GM12875 (cell line): ENCODE data around the gene RPS5.

ENCODE experiments used
- H3K4me3 ChIP-seq: one replicate; pipeline ENCODE4 v1.5.1; 2011; ENCODE audit warnings: low read depth, low read length, control low read depth
- TF ChIP-seq, protein P1 (sequence below): IDR thresholded peaks from 2 replicates; pipeline ENCODE4 v1.5.1; 2011; ENCODE audit warnings: low read depth, mild to moderate bottlenecking, control low read depth, inconsistent platforms, low read length, moderate library complexity, borderline replicate concordance; ENCODE audit not compliant: insufficient read depth

The RPS5 gene

DNA sequence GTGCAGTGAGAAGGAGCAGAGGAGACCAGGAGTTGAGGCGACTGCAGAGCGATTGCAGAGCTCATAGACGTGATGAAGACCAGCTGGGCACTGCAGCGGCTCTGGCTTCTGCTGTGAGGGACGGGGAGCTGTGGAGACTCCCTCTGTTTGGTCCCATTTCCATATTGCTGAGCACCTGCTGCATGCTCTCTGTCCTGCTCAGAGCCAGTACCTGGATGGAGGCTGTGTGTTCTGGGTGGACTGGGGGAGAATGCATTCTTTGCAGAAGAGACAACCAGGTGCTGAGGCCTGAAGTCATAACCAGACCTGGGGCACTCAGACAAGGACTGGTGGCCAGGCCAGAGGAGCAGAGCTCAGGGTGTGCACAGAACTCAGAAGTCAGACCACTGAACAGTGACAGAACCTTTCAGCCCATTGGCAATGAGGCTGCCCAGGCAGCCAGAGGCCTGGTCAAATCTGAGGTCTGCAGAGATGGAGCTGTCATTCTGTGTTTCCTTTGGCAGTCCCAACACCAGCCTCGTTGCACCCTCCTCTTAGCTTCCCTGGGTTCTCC, 32.5 kb upstream of the RPS5 start:
- no peak overlapping the region for H3K4me3 ChIP-seq
- TF ChIP-seq, protein P1, sequence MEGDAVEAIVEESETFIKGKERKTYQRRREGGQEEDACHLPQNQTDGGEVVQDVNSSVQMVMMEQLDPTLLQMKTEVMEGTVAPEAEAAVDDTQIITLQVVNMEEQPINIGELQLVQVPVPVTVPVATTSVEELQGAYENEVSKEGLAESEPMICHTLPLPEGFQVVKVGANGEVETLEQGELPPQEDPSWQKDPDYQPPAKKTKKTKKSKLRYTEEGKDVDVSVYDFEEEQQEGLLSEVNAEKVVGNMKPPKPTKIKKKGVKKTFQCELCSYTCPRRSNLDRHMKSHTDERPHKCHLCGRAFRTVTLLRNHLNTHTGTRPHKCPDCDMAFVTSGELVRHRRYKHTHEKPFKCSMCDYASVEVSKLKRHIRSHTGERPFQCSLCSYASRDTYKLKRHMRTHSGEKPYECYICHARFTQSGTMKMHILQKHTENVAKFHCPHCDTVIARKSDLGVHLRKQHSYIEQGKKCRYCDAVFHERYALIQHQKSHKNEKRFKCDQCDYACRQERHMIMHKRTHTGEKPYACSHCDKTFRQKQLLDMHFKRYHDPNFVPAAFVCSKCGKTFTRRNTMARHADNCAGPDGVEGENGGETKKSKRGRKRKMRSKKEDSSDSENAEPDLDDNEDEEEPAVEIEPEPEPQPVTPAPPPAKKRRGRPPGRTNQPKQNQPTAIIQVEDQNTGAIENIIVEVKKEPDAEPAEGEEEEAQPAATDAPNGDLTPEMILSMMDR = no peak

DNA sequence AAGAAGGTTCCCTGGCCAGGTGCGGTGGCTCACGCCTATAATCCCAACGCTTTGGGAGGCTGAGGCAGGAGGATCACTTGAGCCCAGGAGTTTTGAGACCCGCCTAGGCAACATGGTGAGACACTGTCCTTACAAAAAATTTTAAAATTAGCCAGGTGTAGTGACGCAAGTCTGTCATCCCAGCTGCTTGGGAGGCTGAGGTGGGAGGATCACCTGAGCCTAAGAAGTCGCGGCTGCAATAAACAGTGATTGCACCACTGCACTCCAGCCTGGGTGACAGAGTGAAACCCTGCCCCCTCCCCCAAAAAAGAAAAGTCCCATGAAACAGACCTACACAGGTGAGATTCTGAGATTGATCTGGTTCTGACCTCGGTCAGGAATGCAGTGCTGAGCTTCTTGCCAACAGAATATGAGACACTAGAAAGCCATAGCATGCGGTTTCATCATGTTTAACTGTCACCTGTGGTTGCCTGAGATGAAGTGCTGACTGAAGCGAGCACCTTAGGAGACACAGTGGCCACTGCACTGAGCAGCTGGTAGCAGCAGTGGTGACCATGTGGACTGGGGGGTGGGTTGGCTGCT, 31.8 kb upstream of the RPS5 start:
- TF ChIP-seq, protein P1 = no peak
- no peak overlapping the region for H3K4me3 ChIP-seq

- TF ChIP-seq, protein P1 = no peak
- H3K4me3 ChIP-seq = no peak overlapping the region
Measured at GRCh38 chr19:58355908-58356765, 30.9 kb upstream of the RPS5 start.

DNA sequence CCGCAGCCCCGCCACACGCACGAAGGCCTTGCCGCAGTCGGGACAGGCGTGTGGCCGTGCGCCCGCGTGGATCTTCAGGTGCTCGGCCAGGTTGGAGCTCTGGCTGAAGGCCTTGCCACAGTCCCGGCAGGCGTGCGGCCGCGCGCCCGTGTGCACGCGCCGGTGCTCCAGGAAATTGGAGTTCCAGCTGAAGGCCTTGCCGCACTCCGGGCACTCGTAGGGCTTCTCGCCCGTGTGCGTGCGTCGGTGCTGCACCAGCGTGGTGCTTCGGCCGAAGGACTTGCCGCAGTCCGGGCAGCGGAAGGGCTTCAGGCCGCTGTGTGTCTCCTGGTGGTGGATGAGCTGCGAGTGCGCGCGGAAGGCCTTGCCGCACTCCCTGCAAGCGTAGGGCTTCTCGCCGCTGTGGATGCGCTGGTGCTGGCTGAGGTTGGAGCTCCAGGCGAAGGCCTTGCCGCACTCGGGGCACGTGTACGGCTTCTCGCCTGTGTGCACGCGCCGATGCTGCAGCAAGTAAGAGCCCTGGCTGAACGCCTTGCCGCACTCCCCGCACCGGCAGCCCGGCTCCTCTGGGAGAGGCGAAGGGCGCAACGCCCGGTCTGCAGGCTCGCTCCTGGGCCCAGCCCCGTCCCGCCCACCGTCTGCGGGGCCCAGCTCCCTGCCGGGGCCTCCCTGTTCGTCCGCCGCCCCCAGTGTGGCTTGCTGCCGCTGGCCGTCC, 30.1 kb upstream of the RPS5 start:
- H3K4me3 ChIP-seq = no peak overlapping the region
- TF ChIP-seq, protein P1 = no peak

GRCh38 chr19:58357481-58358145, 29.5 kb upstream of the RPS5 start:
- TF ChIP-seq, protein P1 = no peak
- H3K4me3 ChIP-seq = no peak overlapping the region

DNA sequence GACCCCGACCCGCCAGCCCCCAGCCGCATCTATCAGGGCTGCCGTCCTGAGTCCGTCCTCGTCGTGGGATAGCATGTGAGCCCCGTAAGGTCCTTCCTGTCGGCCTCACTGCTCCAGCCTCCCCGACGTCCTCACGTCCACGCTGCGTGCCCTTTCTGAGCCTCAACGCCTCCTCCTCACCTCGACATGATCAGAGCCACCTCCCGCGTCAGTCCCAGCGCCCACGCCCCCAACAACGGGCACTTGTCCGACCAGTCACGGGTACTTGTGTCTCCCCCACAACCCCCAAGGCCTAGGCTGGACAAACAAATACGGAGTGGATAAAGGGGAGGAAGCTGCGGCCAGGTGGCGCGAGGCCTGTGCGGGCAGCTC, 25.2 kb upstream of the RPS5 start:
- H3K4me3 ChIP-seq = peak overlapping the region; percentile 68
- TF ChIP-seq, protein P1 = no peak
